ENCODE measurements around the gene DOCK10.

Gene DOCK10

GRCh38 chr2:224803930-224804329 lies 238.3 kb downstream of the DOCK10 start:
- Histone ChIP-seq H3K9me3 (no peaks in the 10 kb centered on the region), H3K27me3 (no peaks in the 10 kb centered on the region), H3K4me3 (ENCODE audit: low read depth, low read length) (no peak overlapping the region), H3K36me3 (no peaks in the 10 kb centered on the region), H3K4me1 (no peaks in the 10 kb centered on the region)
- DNase-seq: no peak
- no peak for TF ChIP-seq CTCF (IDR thresholded peaks at IDR 0.05; ENCODE audit: low read depth, low read length)

- no peak for DNase-seq
- Histone ChIP-seq H3K9me3 (no peaks in the 10 kb centered on the region), H3K4me3 (ENCODE audit: low read depth, low read length) (no peak overlapping the region), H3K4me1 (no peaks in the 10 kb centered on the region), H3K36me3 (no peaks in the 10 kb centered on the region), H3K27me3 (no peaks in the 10 kb centered on the region)
- TF ChIP-seq CTCF (IDR thresholded peaks at IDR 0.05; ENCODE audit: low read depth, low read length): no peak
Observed at GRCh38 chr2:224802407-224802806, 239.9 kb downstream of the DOCK10 start.

GRCh38 chr2:224801360-224801759 lies 240.9 kb downstream of the DOCK10 start:
- no peak overlapping the region for H3K4me3 ChIP-seq (ENCODE audit: low read depth, low read length)
- TF ChIP-seq CTCF (IDR thresholded peaks at IDR 0.05; ENCODE audit: low read depth, low read length): no peak
- DNase-seq: no peak
- H3K36me3 ChIP-seq: no peaks in the 10 kb centered on the region
- H3K9me3 ChIP-seq: no peaks in the 10 kb centered on the region
- H3K4me1 ChIP-seq: no peaks in the 10 kb centered on the region
- no peaks in the 10 kb centered on the region for H3K27me3 ChIP-seq

GRCh38 chr2:224799691-224800090 lies 242.6 kb downstream of the DOCK10 start:
- H3K36me3 ChIP-seq: no peaks in the 10 kb centered on the region
- TF ChIP-seq CTCF (IDR thresholded peaks at IDR 0.05; ENCODE audit: low read depth, low read length): no peak
- no peaks in the 10 kb centered on the region for H3K9me3 ChIP-seq
- H3K27me3 ChIP-seq: no peaks in the 10 kb centered on the region
- H3K4me3 ChIP-seq (ENCODE audit: low read depth, low read length): no peak overlapping the region
- no peaks in the 10 kb centered on the region for H3K4me1 ChIP-seq
- DNase-seq: no peak

- DNase-seq: no peak
- Histone ChIP-seq H3K27me3 (no peaks in the 10 kb centered on the region), H3K4me3 (ENCODE audit: low read depth, low read length) (no peak overlapping the region), H3K36me3 (no peaks in the 10 kb centered on the region), H3K4me1 (no peaks in the 10 kb centered on the region), H3K9me3 (no peaks in the 10 kb centered on the region)
- no peak for TF ChIP-seq CTCF (IDR thresholded peaks at IDR 0.05; ENCODE audit: low read depth, low read length)
Observed at GRCh38 chr2:224798180-224798579, 244.1 kb downstream of the DOCK10 start.

GRCh38 chr2:224796695-224797305 lies 245.5 kb downstream of the DOCK10 start:
- Histone ChIP-seq H3K9me3 (no peaks in the 10 kb centered on the region), H3K36me3 (no peaks in the 10 kb centered on the region), H3K27me3 (no peaks in the 10 kb centered on the region), H3K4me1 (no peaks in the 10 kb centered on the region), H3K4me3 (ENCODE audit: low read depth, low read length) (no peak overlapping the region)
- DNase-seq: no peak
- no peak for TF ChIP-seq CTCF (IDR thresholded peaks at IDR 0.05; ENCODE audit: low read depth, low read length)

Data from BE2C (cell line).